GM19438 (cell line): Measurements from ENCODE around the gene SMCO4.
"Not testable (repeated sequence)": the region's sequence is repeated elsewhere in the genome, so short reads cannot be mapped to it uniquely, and the experiment has no call there.

Experiments
- ATAC-seq: cut with Tn5 transposase; IDR thresholded peaks from one replicate; pipeline ENCODE4 v1.9.1; 2021; ENCODE audit warnings: low read depth; ENCODE audit not compliant: unreplicated experiment

Gene SMCO4, protein sequence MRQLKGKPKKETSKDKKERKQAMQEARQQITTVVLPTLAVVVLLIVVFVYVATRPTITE

DNA sequence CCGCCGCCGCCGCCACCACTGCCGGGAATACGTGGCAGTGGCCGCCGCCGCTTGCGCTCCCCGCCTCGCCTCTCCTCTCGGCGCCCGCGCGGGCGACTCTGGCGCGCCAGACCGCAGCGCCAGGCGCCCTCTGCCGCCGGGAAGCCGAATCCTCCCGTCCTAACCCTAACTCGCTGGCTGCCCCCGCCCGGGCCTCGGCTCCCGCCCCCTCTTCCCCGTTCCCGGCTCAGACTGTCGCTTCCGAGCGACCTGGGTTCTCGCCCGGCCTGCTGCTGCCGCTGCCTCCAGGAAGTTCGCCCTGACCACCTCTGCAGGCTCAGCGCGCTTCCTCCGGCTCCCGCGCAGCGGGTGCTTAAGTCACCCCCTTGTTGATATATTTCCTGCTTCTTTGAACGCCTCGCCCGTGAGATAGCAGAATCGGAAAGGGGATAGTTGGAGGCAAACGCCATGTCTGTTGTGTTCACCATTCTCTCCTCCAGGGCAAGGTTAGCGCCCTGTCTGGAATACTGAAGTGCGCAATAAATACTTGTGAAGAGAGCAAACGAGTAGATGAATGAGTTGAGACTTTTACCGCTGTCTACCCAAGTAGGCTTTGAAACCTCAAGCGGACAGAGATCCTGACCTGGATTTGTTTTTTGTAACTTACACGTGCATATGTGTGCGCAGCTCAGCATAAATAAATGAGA lies at the start of gene SMCO4:
SMCO4 (minus strand) TSS at position 100 of the 686 bp plus-strand sequence. CDS start 64,202 bp downstream, outside the sequence.
- peak; percentile 66 for ATAC-seq

DNA sequence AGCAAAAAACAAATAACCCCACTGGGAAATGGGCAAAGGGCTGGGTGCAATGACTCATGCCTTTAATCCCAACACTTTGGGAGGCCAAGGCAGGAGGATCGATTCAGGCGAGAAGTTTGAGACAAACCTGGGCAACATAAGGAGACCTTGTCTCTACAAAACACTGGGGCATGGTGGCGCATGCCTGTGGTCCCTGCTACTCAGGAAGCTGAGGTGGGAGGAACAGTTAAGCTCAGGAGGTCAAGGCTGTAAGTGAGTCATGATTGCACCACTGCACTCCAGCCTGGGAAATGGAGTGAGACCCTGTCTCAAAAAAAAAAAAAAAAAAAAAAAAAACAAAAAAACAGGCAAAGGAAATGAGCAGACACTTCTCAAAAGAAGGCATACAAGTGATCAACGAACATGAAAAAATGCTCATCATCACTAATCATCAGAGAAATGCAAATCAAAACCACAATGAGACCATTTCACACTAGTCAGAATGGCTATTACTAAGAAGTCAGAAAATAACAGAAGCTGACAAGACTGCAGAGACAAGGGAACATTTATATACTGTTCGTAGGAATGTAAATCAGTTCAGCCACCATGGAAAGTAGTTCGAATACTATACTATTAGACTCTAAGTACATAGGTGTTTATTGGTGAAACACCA lies 48.2 kb upstream of the SMCO4 start:
- peak; percentile 77 for ATAC-seq

DNA sequence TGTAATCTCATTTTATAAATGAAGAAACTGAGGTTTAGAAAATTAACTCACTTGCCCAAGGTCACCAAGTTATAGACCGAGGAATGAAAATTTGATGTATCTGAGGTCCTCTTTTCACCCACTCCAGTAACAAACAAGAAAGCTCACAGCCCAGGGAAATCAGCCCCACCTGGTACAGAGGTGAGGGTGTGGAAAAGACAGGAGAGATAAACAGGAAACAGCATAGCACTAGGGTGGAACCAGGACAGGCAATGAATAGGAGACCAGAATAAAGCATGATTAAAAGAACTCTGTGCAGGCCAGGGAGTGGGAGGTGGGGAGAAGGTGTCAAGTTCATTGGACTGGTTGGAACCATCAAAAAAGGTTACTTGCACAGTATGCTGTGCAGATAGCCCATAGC lies 46.2 kb upstream of the SMCO4 start:
- no peak for ATAC-seq

DNA sequence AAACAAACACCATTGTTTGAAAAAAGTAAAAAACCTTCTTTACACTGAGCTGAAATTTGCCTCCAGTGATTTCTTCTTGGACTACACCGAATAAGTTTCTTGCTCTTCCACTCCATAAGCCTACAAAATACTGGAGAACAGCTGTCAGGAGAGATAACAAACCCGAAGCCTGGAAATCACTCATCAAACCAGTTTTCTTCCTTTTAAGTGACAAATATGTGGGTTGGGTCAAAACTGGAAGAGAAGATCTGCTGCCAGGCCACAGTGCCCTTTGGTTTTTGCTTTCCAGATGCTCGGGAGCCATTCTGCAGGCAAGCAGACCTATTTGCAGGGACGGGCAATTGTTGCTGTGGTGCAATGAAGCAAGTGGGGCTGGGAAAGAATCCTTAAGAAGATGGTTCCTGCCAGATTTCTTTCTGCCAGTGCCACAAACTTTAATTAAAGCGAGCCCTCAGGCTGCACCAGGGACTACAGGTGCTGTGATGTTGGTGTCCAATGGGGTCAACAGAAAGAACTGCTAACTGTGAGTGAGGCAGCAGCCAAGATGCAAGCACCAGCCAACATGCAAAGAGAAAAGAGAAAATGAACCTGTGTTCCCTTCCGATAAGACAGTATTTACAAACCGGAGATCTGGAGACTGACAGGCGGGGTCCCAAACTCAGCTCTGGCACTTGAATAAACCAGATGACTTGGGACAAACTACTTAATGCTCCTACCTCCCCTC lies 44.8 kb upstream of the SMCO4 start:
- no peak for ATAC-seq

DNA sequence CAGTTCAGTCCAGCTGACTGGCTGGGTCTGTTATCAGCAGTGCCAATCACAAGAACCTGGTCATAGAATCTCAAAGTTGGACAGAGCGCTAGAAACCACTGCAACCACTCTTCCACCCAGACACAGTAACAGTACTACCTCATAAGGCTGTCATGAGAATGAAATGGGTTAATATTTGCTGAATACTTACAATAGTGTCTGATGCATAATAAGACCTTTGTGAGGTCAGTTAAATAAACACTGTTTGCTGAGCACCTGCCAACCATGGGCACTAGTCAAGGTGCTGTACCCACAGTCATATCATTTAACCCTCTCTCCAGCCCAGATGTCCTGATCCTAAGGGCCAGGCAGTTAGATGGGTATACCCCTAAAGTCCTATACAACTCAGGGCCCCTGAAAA lies 44.2 kb upstream of the SMCO4 start:
- ATAC-seq = not testable (repeated sequence)

DNA sequence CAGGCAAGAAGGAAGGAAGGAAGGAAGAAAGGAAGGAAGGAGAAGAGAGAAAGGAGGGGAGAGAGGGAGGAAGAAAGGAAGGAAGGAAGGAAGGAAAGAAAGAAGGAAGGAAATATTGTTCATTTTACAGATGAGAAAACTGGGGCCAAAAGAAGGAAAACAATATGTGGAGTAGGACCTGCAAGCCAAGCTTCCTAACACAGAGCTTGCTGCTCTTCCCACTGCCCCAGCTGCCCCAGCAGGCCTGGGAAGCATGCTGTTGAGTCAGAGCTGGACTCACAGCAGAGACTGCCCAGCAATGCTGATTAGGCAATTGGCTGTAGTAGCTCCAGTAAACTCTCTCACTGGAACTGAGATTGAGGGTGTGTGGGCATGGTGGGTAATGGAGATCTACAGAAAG lies 42.6 kb upstream of the SMCO4 start:
- no peak for ATAC-seq

DNA sequence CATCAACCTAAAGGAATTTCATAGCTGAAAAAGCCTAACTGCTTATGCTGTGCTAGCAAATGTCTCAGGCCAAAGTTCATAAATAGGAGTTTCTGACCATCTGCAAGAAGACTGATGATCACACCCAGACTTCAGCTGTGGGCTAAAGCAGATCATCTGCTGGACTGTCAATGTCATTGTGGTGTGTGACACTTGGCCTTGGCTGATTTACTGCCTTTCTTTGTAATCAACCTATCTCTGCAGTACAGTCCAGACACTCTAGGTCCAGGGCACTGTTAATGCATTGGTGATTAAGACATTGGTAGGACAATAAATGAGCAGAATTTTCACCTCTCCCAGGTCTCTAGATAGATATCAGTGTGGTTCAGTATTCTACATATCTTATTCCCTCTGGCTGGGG lies 40.3 kb upstream of the SMCO4 start:
- no peak for ATAC-seq

DNA sequence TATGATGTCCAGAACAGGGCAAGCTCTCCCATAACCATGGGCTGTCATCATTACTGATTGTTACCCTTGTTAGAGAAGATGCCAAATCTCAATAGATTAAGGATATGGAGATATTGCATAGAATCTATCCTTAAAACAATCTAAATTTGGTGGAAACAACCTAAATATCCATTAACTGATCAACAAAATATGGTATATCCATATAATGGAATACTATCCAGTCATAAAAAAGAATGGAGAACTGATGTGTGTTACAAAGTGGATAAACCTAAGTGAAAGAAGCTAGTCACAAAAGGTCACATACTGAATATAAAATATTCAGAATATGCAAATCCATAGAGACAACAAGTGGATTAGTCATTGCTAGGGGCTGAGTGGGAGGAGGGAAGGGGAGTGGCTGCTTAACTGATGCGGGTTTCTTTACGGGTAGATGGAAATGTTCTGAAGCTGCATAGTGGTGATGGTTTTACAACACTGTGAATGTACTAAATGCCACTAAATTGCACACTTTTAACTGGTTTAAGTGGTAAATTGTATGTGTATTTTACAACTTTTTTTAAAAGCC lies 36.1 kb upstream of the SMCO4 start:
- ATAC-seq = no peak

DNA sequence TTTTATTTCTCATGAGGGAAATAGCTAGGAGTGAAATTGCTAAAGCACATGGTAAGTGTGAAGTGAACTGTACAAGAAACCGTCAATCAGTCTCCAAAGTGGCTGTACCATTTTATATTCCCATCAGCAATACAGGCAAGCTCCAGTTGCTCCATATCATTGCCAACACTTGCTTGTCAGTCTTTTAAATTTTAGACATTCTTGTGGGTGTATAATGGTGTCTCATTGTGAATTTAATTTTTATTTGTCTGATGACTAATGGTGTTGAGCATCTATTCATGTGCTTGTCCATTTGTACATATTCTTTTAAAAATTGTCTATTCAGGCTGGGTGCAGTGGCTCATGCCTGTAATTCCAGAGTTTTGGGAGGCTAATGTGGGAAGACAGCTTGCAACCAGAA lies 34.1 kb upstream of the SMCO4 start:
- ATAC-seq = no peak

DNA sequence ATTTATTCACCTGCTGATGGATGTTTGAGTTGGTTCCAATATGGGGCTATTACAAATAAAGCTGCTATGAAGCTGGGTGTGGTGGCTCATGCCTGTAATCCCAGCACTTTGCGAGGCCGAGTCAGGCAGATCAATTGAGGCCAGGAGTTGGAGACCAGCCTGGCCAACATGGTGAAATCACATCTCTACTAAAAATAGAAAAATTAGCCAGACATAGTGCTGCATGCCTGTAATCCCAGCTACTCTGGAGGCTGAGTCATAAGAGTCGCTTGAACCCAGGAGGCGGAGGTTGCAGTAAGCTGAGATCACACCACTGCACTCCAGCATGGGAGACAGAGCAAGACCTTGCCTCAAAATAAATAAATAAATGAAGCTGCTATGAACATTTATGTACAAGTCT lies 33.7 kb upstream of the SMCO4 start:
- ATAC-seq = not testable (repeated sequence)

DNA sequence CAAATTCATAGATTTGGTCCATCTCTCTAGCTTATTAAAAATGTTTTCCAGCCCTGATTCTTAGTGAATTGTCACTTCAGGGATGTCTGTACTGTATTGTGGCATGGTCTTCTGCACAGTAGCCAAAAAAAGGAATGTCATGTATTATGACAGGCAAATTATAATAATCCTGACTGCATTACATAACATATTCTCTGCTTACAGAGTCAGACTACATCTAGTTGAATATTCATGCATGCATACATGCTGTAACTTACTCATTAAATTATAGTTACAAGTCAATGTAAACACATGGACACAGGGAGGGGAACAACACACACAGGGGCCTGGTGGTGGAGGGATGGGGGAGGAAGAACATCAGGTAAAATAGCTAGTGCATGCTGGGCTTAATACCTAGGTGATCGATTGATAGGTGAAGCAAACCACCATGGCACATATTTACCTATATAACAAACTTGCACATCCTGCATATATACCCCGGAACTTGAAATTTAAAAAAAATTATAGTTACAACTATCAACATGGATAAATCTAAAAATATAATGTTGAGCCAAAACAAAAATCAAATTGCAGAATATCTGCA lies 31.5 kb upstream of the SMCO4 start:
- ATAC-seq = no peak

DNA sequence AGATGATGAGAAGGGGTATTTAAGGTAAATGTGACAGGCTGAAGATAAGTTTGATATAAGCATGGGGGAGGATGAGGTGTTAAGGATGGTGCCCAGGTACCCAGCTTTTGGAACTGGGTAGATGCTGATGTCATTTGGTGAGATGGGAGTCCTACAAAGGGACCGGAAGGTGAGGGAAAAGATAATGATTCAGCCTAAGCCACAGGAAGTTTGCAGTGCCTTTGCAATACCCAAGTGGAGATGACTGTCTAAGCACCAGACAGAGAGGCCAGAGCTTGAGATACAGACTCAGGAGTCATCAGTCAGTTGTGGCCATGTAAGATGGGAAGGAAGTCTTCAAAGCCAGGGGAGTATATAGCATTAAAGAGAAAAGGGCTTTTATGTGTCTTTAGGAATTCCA lies 30.0 kb upstream of the SMCO4 start:
- ATAC-seq = no peak

DNA sequence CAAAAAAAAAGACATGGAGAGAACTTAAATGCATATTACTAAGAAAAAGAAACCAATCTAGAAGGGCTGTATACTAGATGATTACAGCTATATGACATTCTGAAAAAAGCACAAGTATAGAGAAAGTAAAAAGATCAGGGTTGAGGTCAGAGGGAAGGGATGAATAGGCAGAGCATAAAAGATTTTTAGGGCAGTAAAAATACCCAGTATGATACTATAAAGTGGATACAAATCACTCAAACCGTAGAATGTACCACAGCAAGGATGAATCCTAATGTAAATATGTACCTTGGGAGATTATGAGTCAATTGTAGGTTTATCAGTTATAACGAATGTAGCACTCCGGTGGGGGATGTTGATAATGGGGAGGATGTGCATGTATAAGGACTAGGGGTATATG lies 29.4 kb upstream of the SMCO4 start:
- no peak for ATAC-seq

DNA sequence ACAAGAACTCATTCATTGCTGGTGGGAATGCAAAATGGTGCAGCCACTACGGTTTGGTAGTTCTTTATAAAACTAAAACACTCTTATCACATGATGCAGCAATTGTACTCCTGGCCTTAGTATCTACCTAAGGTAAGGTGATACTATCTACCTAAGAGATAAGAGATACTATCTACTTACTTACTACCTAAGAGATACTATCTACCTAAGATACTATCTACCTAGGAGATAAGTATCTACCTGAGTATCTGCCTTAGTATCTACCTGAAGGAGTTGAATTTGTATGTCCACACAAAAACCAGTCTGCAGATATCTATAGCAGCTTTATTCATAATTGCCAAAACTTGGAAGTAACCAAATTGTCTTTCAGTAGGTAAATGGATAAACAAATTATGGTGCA lies 29.0 kb upstream of the SMCO4 start:
- ATAC-seq = no peak

DNA sequence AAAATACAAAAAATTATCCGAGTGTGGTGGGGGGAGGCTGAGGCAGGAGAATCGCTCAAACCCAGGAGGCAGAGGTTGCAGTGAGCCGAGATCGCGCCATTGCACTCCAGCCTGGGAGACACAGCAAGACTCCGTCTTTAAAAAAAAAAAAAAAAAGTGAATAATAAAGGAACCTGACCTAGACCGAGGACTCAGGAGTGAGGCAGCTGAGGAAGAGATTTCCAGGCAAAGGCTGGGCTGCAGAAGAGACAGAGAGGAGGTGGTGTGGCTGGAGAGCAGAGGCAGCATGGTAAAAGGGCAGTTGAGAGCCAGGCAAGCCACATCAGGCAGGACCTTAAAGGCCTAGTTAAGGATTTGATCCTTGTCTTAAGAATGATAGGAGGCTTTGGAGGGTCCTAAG lies 28.4 kb upstream of the SMCO4 start:
- no peak for ATAC-seq

DNA sequence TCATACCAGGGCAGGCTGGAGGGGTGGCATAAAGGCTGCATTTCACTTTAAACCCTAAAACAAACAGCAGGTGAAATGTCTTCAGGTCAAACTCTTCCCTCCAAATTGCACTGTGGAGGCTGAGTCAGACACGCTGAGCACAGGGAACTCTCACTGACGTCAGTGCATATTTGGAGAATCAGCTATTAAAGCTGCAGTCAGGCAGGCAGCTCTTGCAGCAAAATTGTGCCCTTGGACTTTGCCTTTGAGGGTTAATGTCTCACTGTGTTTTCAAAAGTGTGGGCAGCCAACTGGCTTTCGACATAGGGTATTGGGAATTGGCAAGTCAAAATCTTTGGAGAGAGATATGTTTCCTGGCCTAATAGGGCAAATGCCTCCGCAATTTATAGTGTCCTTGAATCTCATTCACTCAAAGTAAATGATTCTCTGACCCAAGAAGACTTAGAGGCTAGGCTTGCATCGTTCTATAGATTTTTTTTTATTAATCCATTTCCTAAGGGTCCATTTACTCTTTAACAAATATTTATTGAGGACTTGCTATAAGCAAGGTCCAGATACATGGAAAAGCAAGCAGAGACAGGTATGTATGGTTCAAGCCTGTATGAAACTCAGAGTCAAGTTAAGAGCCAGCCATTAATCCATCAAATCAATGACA lies 27.7 kb upstream of the SMCO4 start:
- ATAC-seq = no peak

DNA sequence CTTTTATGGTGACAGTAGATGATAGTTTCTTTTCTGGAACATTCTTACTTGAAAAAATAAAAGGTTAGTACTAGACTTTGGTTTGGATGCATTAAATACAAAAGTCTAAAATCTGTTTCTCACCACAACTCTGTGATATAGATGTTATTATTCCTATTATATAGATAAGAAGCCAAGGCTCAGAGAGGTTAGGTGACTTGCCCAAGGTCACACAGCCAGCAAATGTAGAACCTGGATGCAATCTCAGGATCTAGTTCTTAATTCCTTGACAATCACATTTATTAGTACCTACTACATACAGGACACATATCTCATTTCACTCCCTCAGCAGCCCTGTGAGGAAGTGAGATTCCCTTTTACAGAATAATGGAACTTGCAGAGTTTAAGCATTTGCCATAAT lies 26.3 kb upstream of the SMCO4 start:
- no peak for ATAC-seq

DNA sequence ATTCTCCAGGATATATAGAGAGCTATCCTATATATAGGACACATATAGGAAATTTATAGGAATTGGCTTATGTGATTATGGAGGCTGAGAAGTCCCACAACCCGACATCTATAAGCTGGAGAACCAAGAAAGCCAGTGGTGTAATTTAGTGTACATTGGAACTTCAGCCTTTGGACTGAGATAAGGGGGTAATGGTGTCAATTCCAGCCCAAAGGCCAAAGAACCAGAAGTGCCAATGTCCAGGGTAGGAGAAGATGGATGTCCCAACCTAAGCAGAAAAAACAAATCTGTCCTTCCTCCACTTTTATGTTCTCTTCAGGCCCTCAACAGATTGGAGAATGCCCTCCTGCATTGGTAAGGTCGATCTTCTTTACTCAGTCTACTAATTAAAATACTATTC lies 25.5 kb upstream of the SMCO4 start:
- no peak for ATAC-seq

DNA sequence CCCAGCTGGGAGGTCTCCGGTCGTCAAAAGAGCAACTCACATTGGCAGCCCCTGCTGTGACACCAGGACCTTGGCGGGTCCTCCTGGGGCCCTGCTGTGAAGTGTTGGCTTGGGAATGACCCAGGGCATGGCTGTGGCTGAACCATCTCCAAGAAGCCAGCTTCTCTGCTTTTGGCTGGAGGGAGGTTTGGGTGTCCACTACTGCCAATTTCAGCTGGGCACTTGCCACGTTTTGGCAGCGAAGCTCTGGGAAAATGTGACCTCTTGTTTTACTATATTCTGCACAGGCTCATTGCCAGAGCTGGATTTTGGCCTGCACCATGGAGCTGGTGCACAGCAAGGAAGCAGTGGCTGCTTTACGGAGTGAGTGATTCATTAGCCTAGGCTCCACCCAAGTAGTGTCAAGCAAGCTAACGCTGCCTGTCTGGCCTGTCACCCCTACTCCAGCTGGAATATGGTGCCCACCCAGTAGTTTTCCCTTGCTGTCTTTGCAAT lies 24.3 kb upstream of the SMCO4 start:
- ATAC-seq = no peak

DNA sequence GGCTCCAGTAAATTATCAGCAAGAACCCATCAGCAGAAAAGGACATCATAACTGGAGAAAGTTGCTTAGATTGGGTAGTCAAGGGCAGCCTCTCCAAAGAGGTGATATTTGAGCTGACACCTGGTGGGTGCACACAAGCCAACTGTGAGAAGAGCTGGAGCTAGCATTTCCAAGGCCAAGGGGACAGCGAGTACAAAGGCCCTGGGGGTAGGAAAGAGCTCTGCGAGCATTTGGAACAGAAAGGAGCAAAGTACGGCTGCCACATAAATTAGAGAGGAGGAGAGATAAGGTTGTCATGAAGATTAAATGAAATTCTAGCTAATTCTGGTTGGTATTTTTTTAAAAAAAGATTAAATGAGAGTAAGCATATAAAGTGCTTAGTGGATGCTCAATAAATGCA lies 21.7 kb upstream of the SMCO4 start:
- no peak for ATAC-seq
